DOHH2 (cell line): ENCODE measurements around the gene TBC1D2B.
A peak's percentile ranks its signal among the peaks of the same experiment; 100 is the strongest.
"Not testable (repeated sequence)": the region's sequence is repeated elsewhere in the genome, so short reads cannot be mapped to it uniquely, and the experiment has no call there.

Source experiments
- H3F3A ChIP-seq: fragments of 200-600 bp; sonication (generic), shearing (Covaris generic); 2 replicates; pipeline ENCODE4 v1.6.0; 2016; ENCODE audit warnings: antibody characterized with exemption, mild to moderate bottlenecking; ENCODE audit not compliant: control insufficient read depth, insufficient read depth
- H3K27ac ChIP-seq: fragments of 200-600 bp; sonication (generic); 2 replicates; pipeline ENCODE4 v1.5.1; 2014; ENCODE audit warnings: low read depth, mild to moderate bottlenecking, low read length, moderate library complexity
- H3K27me3 ChIP-seq: fragments of 200-600 bp; sonication (generic); 2 replicates; pipeline ENCODE4 v1.6.1; 2014; ENCODE audit warnings: mild to moderate bottlenecking, low read length, mixed read lengths; ENCODE audit not compliant: control insufficient read depth
- H3K36me3 ChIP-seq: fragments of 200-600 bp; sonication (generic); 2 replicates; pipeline ENCODE4 v1.6.1; 2014; ENCODE audit warnings: mild to moderate bottlenecking, low read length, moderate library complexity, mixed read lengths; ENCODE audit not compliant: control insufficient read depth
- H3K4me1 ChIP-seq: fragments of 200-600 bp; sonication (generic); 2 replicates; pipeline ENCODE4 v1.6.1; 2014; ENCODE audit warnings: mild to moderate bottlenecking, low read length, mixed read lengths; ENCODE audit not compliant: control insufficient read depth
- H3K4me2 ChIP-seq: fragments of 200-600 bp; sonication (generic); 2 replicates; pipeline ENCODE4 v1.6.0; 2014; ENCODE audit warnings: mild to moderate bottlenecking, low read length, moderate library complexity
- H3K4me3 ChIP-seq: fragments of 200-600 bp; sonication (generic); 2 replicates; pipeline ENCODE4 v1.5.1; 2014; ENCODE audit warnings: mild to moderate bottlenecking, low read length, mixed read lengths
- H3K79me2 ChIP-seq: fragments of 200-600 bp; sonication (generic); 2 replicates; pipeline ENCODE4 v1.6.1; 2014; ENCODE audit warnings: mild to moderate bottlenecking, low read length, mixed read lengths; ENCODE audit not compliant: control insufficient read depth
- H3K9me2 ChIP-seq: fragments of 200-600 bp; sonication (generic); replicated peaks from 2 replicates; pipeline ENCODE4 v1.6.1; 2014; ENCODE audit warnings: mild to moderate bottlenecking, low read length, mixed read lengths; ENCODE audit not compliant: control insufficient read depth
- H3K9me3 ChIP-seq: fragments of 200-600 bp; sonication (generic); 2 replicates; pipeline ENCODE4 v1.6.1; 2014; ENCODE audit warnings: antibody characterized with exemption, low read length, mixed read lengths; ENCODE audit not compliant: control insufficient read depth, insufficient read depth
- H4K20me1 ChIP-seq: fragments of 200-600 bp; sonication (generic); 2 replicates; pipeline ENCODE4 v1.6.0; 2014; ENCODE audit warnings: low read depth, mild to moderate bottlenecking, antibody characterized with exemption, low read length, moderate library complexity; ENCODE audit not compliant: control insufficient read depth, insufficient read depth
- CTCF ChIP-seq: fragments of 200-600 bp; sonication (generic); IDR thresholded peaks from one replicate; pipeline ENCODE4 v1.5.1; 2014; ENCODE audit warnings: antibody characterized with exemption, mild to moderate bottlenecking, low read depth, low read length; ENCODE audit not compliant: poor library complexity, severe bottlenecking
- EZH2phosphoT487 ChIP-seq: fragments of 200-600 bp; sonication (generic); IDR thresholded peaks from 2 replicates; pipeline ENCODE4 v1.6.1; 2017; ENCODE audit warnings: borderline replicate concordance, mild to moderate bottlenecking, antibody characterized with exemption, low read length, moderate library complexity, mixed read lengths

TBC1D2B gene

GRCh38 chr15:77964193-77964592 lies 113.3 kb downstream of the TBC1D2B start:
- TF ChIP-seq EZH2phosphoT487 (no peak), CTCF (no peak)
- Histone ChIP-seq H3K9me3 (no peaks in the 10 kb centered on the region), H4K20me1 (no peaks in the 10 kb centered on the region), H3K4me1 (peaks cover 15% of the 10 kb centered on the region), H3F3A (no peaks in the 10 kb centered on the region), H3K4me3 (no peak overlapping the region), H3K27me3 (peaks cover 8% of the 10 kb centered on the region; the same call in 1 of the 2 replicates), H3K4me2 (no peak overlapping the region), H3K27ac (no peak overlapping the region), H3K9me2 (no peaks in the 10 kb centered on the region), H3K79me2 (no peaks in the 10 kb centered on the region), H3K36me3 (no peaks in the 10 kb centered on the region)

GRCh38 chr15:77959432-77959879 lies 118.1 kb downstream of the TBC1D2B start:
- no peaks in the 10 kb centered on the region for H3K9me3 ChIP-seq
- peaks cover 30% of the 10 kb centered on the region for H3K4me1 ChIP-seq
- peaks cover 15% of the 10 kb centered on the region for H3K27me3 ChIP-seq
- H3K4me3 ChIP-seq: 0 out of 2 replicates have a peak overlapping the region, but pooled peaks have one; percentile 9
- H3K27ac ChIP-seq: no peak overlapping the region
- TF ChIP-seq CTCF (peak; percentile 91), EZH2phosphoT487 (no peak)
- H3K79me2 ChIP-seq: no peaks in the 10 kb centered on the region
- peak overlapping the region; percentile 46; the same call in 1 of the 2 replicates for H3K4me2 ChIP-seq
- peaks cover under 1% of the 10 kb centered on the region; the same call in 1 of the 2 replicates for H3F3A ChIP-seq
- H3K9me2 ChIP-seq: no peaks in the 10 kb centered on the region
- no peaks in the 10 kb centered on the region for H3K36me3 ChIP-seq
- H4K20me1 ChIP-seq: no peaks in the 10 kb centered on the region

GRCh38 chr15:77958716-77959431 lies 118.6 kb downstream of the TBC1D2B start:
- peak overlapping the region; percentile 46; the same call in 1 of the 2 replicates for H3K4me2 ChIP-seq
- H4K20me1 ChIP-seq, H3K9me3 ChIP-seq, H3K79me2 ChIP-seq, H3F3A ChIP-seq, H3K9me2 ChIP-seq, H3K4me3 ChIP-seq, H3K27ac ChIP-seq, H3K36me3 ChIP-seq: not testable (repeated sequence)
- peaks cover 15% of the 10 kb centered on the region for H3K27me3 ChIP-seq
- peaks cover 30% of the 10 kb centered on the region for H3K4me1 ChIP-seq

DNA sequence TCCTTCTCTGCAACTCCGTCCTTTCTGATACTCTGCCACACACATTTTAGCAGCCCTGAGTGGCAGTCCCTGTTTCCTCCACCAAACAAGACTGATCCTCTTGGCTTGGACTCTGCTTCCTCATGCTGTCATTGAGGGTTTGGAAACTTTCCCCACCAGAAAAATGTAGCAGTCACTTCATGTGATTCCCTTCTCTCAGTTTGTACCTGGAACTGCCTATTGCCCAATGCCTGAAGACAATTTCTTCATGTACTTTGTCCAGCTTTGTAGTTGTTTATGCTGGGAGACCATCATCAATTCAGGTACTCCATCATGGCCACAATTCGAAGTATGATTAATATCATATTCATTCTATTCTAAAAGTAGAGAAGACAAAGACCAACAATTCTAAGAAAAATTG lies 119.5 kb downstream of the TBC1D2B start:
- not testable (repeated sequence) for H3K79me2 ChIP-seq, H3K9me2 ChIP-seq, H3K27ac ChIP-seq, H3F3A ChIP-seq, H4K20me1 ChIP-seq, H3K9me3 ChIP-seq, H3K4me3 ChIP-seq, H3K36me3 ChIP-seq, H3K4me2 ChIP-seq
- Histone ChIP-seq H3K27me3 (peaks cover 12% of the 10 kb centered on the region), H3K4me1 (peaks cover 27% of the 10 kb centered on the region)

DNA sequence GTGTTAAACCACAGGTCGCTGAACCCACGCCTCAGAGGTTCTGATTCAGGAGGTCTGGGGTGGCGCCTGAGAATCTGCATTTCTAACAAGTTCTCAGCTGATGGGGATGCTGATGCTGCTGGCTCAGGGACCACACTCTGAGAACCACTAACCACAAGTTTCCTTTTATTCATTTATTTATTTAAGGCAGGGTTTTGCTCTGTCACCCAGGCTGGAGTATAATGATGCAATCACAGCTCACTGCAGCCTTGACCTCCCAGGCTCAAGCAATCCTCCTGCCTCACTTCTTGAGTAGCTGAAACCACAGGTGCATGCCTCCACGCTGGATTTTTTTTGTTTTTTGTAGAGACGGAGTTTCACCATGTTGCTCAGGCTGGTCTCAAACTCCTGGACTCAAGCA lies 123.6 kb downstream of the TBC1D2B start:
- H3K27ac ChIP-seq: peak overlapping the region; percentile 68

GRCh38 chr15:77952928-77953446 lies 124.5 kb downstream of the TBC1D2B start:
- H3K79me2 ChIP-seq, H3K9me3 ChIP-seq, H3K27me3 ChIP-seq, H4K20me1 ChIP-seq, H3F3A ChIP-seq, H3K36me3 ChIP-seq, H3K4me2 ChIP-seq, H3K4me3 ChIP-seq, H3K9me2 ChIP-seq, H3K27ac ChIP-seq: not testable (repeated sequence)
- H3K4me1 ChIP-seq: peaks cover 21% of the 10 kb centered on the region

More for the DNA sequence above, 123.6 kb downstream of the TBC1D2B start:
- H3K79me2 ChIP-seq, H3K9me2 ChIP-seq, H4K20me1 ChIP-seq, H3K27me3 ChIP-seq, H3F3A ChIP-seq, H3K36me3 ChIP-seq, H3K9me3 ChIP-seq: not testable (repeated sequence)
- peak overlapping the region; percentile 71 for H3K4me2 ChIP-seq
- H3K4me1 ChIP-seq: peaks cover 21% of the 10 kb centered on the region
- H3K4me3 ChIP-seq: peak overlapping the region; percentile 49
